NCI-H1694 treated with DMSO at 0.1 percent for 48 hours (cell line): ENCODE results near the gene CFAP57.
"Not testable (repeated sequence)": the region's sequence is repeated elsewhere in the genome, so short reads cannot be mapped to it uniquely, and the experiment has no call there.

Source experiments
- DNase-seq: peaks from one replicate; lab custom pipeline; 2025; lab: John Stamatoyannopoulos, UW

Gene CFAP57

GRCh38 chr1:43171876-43172526 is at the start of gene CFAP57, which contains the start of gene EBNA1BP2:
Gene CFAP57 (plus strand): TSS chr1:43172330. CDS start chr1:43172754, 424 bp downstream.
Gene EBNA1BP2 (minus strand): TSS chr1:43172290. CDS start chr1:43172118, 172 bp downstream.
- DNase-seq = peak; percentile 80

GRCh38 chr1:43123031-43123430 is 49.1 kb upstream of the CFAP57 start:
- DNase-seq = no peak

GRCh38 chr1:43128816-43129215 is 43.3 kb upstream of the CFAP57 start:
- no peak for DNase-seq

- DNase-seq = no peak
These were observed 42.7 kb upstream of the CFAP57 start for GRCh38 chr1:43129426-43129825.

- no peak for DNase-seq
These were observed 38.1 kb upstream of the CFAP57 start for GRCh38 chr1:43134068-43134467.

- DNase-seq = no peak
These were observed 37.5 kb upstream of the CFAP57 start for GRCh38 chr1:43134640-43135039.

- DNase-seq = no peak
These were observed 36.0 kb upstream of the CFAP57 start for GRCh38 chr1:43135857-43136781.

GRCh38 chr1:43137445-43138052 is 34.6 kb upstream of the CFAP57 start:
- no peak for DNase-seq

GRCh38 chr1:43139295-43139694 is 32.8 kb upstream of the CFAP57 start:
- not testable (repeated sequence) for DNase-seq

- no peak for DNase-seq
These were observed 32.1 kb upstream of the CFAP57 start for GRCh38 chr1:43140010-43140409.

- DNase-seq = no peak
These were observed 31.5 kb upstream of the CFAP57 start for GRCh38 chr1:43140583-43140982.

- no peak for DNase-seq
These were observed 28.7 kb upstream of the CFAP57 start for GRCh38 chr1:43143441-43143888.

- no peak for DNase-seq
These were observed 27.9 kb upstream of the CFAP57 start for GRCh38 chr1:43144237-43144636.

GRCh38 chr1:43147625-43148327 is 24.4 kb upstream of the CFAP57 start:
- DNase-seq = peak; percentile 71

- no peak for DNase-seq
These were observed 22.2 kb upstream of the CFAP57 start for GRCh38 chr1:43149889-43150288.

- DNase-seq = no peak
These were observed 19.3 kb upstream of the CFAP57 start for GRCh38 chr1:43152866-43153265.

- no peak for DNase-seq
These were observed 18.7 kb upstream of the CFAP57 start for GRCh38 chr1:43153443-43153842.

GRCh38 chr1:43156026-43156425 is 16.1 kb upstream of the CFAP57 start:
- DNase-seq = no peak

GRCh38 chr1:43165162-43165561 is 7.0 kb upstream of the CFAP57 start:
- DNase-seq = no peak

GRCh38 chr1:43165765-43166164 is 6.4 kb upstream of the CFAP57 start:
- no peak for DNase-seq

- no peak for DNase-seq
These were observed 736 bp upstream of the CFAP57 start for GRCh38 chr1:43171312-43171875.

GRCh38 chr1:43172527-43172972 is 420 bp downstream of the CFAP57 start:
- peak; percentile 78 for DNase-seq
